GM18502 (cell line): ENCODE data around the gene S1PR4.
"Not testable (repeated sequence)": the region's sequence is repeated elsewhere in the genome, so short reads cannot be mapped to it uniquely, and the experiment has no call there.

Experiments used
- ATAC-seq: cut with Tn5 transposase; IDR thresholded peaks from one replicate; pipeline ENCODE4 v1.9.1; 2021; ENCODE audit warnings: mild to moderate bottlenecking; ENCODE audit not compliant: unreplicated experiment, poor library complexity

Gene S1PR4

GRCh38 chr19:3151563-3152418 is 26.8 kb upstream of the S1PR4 start:
- ATAC-seq: no peak

DNA sequence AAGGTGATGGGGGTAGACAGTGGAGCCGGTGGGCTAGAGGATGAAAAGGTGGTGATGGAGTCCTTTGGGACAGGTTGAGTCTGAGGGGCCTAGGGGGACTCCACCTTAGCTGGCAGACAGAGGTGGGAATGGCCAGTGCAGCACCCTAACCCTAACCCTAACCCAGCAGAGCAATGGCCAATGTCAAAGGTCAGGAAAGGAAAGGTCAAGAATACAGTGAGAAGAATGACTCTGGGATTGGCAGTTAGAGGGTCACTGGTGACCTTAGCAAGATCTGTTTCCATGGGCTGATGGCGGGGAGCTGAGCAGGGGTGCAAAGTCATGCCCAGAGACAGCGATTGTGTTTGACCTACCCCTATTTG is 26.2 kb upstream of the S1PR4 start:
- ATAC-seq: no peak

- no peak for ATAC-seq
These were observed 25.0 kb upstream of the S1PR4 start for GRCh38 chr19:3153286-3154230.

DNA sequence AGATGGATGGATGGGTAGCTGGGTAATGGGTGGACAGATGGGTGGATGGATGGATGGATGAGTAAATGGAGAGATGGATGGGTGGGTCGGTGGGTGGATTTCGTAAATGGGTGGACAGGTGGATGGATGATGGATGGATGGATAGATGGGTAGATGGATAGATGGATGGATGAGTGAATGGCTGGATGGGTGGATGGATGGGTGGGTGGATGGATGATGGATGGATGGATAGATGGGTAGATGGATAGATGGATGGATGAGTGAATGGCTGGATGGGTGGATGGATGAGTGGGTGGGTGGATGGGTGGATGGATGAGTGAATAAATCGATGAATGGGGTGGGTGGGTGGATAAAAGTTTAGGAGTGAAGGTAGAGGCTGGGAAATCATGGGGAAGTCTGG is 24.1 kb upstream of the S1PR4 start:
- not testable (repeated sequence) for ATAC-seq

GRCh38 chr19:3154957-3155736 is 23.4 kb upstream of the S1PR4 start:
- ATAC-seq: peak; percentile 73

DNA sequence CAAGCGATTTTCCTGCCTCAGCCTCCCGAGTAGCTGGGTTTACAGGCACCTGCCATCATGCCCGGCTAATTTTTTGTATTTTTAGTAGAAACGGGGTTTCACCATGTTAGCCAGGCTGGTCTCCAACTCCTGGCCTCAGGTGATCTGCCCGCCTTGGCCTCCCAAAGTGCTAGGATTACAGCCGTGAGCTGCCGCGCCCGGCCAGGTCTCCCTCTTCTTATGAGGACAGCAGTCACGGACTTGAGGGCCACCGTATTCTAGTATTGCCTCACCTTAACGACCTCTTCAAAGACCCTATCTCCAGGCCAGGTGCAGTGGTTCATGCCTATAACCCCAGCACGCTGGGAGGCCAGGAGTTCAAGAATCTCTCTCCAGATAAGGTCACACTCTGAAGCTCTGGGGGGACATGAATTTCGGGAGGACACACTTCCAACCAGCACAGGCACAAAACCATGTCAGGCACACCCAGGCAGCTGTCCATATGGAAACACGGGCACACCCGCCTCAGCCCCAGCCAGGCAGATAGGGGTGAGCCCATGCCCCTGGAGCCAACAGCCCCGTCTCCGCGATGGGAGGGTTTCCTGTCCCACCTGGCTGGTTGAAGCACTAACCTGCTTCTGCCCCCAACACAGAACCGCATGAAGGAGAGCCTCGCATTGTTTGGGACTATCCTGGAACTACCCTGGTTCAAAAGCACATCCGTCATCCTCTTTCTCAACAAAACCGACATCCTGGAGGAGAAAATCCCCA is 21.3 kb upstream of the S1PR4 start:
- no peak for ATAC-seq

DNA sequence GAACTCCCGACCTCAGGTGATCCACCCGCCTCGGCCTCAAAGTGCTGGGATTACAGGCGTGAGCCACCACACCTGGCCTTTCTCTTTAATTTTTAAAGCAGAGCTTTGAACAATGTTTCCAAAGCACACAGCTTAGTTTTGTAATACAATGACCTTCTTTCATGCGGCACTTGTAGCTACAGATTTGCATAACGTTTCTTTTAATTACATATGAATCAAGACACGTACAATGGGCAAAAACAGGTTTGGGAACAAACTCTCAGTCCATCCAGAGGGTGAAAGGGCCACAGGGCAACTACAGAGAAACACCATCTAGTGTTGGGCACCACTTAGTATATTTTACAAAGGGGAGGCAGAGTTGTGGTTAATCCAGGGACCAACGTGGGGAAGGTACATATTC is 19.0 kb upstream of the S1PR4 start:
- no peak for ATAC-seq

DNA sequence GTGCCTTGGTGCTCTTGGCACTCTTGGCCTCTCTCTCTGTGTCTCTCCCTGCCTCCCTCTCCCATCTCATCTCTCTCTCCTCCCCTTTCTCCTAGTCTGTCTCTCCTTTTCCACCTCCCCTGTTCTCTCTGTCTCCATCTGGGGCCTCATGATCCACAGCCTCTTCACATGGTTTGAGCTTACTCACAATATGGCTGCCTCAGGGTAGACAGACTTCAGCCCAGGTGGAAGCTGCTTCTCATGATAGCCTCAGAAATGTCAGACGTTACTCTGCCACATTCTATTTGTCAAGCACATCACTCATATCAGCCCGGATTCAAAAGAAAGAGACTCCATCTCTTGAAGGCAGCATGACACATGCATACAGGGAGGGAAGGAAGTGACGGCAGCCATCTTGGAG is 18.4 kb upstream of the S1PR4 start:
- ATAC-seq: no peak

GRCh38 chr19:3161453-3161852 is 17.1 kb upstream of the S1PR4 start:
- no peak for ATAC-seq

DNA sequence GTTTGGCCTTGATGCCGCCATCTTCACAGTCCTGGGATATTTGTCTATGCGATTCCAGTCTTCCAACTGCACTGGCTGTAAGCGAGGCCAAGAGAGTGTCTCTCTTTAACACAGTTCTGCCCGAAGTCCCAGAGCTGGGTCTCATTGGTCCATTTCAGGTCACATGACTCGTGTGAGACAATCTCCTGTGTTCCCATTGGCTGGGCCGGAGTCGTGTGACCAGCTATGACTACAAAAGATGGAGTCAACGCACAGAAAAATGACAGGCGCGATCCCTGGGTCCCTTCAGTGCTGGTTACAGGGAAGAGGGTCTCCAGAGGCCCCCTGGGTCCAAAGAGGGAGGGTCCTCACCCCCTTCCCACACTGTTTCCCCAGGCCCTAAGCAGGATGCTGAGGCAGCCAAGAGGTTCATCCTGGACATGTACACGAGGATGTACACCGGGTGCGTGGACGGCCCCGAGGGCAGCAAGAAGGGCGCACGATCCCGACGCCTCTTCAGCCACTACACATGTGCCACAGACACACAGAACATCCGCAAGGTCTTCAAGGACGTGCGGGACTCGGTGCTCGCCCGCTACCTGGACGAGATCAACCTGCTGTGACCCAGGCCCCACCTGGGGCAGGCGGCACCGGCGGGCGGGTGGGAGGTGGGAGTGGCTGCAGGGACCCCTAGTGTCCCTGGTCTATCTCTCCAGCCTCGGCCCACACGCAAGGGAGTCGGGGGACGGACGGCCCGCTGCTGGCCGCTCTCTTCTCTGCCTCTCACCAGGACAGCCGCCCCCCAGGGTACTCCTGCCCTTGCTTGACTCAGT is 15.9 kb upstream of the S1PR4 start:
- ATAC-seq: no peak

GRCh38 chr19:3163230-3163886 is 15.2 kb upstream of the S1PR4 start:
- no peak for ATAC-seq

DNA sequence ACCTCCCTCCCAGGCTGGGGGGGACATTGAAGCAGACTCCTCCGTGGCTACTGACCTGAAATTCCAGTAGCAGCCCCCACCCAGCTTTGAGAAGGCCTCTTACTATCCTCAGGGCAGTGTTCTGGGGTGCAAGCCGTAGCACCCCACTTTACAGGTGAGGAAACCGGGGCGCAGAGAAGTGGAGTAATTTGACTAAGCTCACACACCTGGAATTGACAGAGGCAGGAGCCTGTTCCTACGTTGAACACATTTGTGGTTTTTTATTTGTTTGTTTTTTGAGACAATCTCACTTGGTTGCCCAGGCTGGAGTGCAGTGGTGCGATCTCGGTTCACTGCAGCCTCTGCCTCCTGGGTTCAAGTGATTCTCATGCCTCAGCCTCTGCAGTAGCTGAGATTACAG is 14.6 kb upstream of the S1PR4 start:
- ATAC-seq: no peak

- ATAC-seq: no peak
These were observed 10.9 kb upstream of the S1PR4 start for GRCh38 chr19:3167533-3168272.

DNA sequence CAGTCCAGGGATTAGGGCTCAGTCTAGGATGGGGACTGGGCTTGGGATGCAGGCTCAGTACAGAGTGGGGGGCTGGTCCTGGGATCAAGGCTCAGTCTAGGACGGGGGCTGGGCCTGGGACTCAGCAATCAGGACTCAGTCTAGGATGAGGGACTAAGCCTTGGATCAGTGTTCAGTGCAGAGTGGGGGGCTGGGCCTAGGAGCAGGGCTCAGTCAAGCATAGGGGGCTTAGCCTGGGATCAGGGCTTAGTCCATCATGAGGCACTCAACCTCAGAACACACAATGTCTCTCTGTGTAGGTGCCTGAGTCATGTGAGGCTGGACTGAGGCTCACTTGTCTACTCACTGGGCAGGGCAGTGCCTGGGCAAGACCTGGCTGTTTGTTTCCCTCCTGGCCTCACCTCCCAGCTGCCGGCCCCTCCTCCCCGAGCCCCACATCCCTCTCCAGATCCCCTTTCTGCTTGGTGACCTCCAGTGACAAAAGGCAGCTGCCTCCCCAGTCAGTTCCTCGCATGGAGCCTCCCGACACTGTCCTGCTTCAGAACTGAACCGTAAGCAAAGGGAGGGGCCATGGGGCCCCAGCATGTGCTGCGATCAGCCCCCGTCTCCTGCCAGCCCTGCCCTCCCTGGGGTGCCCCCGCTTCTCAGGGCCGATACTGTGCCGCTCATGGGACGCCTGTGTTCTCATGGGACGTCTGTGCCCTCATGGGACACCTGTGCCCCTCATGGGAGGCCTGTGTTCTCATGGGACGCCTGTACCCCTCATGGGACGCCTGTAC is 6.5 kb upstream of the S1PR4 start:
- no peak for ATAC-seq

DNA sequence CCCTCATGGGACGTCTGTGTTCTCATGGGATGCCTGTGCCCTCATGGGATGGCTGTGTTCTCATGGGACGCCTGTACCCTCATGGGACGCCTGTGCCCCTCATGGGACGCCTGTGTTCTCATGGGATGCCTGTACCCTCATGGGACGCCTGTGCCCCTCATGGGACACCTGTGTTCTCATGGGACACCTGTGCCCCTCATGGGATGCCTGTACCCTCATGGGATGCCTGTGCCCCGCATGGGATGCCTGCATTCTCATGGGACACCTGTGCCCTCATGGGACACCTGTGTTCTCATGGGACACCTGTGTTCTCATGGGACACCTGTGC is 5.9 kb upstream of the S1PR4 start:
- not testable (repeated sequence) for ATAC-seq

- no peak for ATAC-seq
These were observed 2.5 kb upstream of the S1PR4 start for GRCh38 chr19:3175781-3176714.
